GM12874 (cell line): ENCODE data around the gene MSI2.

Source experiments
- TF ChIP-seq, protein P1 (sequence below): IDR thresholded peaks from 2 replicates; pipeline ENCODE4 v1.5.1; 2011; ENCODE audit warnings: low read depth, mild to moderate bottlenecking, control low read depth, low read length, moderate library complexity; ENCODE audit not compliant: insufficient read depth

The MSI2 gene

DNA sequence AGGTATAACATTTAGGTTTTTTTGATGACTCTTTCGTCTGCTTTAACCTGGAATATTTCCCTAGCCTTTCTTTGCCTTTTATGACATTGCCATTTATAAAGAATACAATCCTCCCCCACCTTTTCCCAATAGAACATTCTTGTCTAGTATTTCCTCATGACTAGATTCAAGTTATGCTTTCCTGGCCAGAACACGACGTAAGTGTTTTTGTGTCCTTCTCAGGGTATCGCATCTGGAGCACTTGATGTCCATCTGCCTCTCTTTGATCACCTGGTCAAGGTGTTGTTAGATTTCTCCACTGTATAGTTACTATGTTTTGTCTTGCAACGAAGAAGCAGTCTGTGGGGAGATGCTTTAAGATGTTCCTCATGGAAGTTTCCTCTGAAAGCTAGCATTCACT, 87.4 kb downstream of the MSI2 start:
- TF ChIP-seq, protein P1, sequence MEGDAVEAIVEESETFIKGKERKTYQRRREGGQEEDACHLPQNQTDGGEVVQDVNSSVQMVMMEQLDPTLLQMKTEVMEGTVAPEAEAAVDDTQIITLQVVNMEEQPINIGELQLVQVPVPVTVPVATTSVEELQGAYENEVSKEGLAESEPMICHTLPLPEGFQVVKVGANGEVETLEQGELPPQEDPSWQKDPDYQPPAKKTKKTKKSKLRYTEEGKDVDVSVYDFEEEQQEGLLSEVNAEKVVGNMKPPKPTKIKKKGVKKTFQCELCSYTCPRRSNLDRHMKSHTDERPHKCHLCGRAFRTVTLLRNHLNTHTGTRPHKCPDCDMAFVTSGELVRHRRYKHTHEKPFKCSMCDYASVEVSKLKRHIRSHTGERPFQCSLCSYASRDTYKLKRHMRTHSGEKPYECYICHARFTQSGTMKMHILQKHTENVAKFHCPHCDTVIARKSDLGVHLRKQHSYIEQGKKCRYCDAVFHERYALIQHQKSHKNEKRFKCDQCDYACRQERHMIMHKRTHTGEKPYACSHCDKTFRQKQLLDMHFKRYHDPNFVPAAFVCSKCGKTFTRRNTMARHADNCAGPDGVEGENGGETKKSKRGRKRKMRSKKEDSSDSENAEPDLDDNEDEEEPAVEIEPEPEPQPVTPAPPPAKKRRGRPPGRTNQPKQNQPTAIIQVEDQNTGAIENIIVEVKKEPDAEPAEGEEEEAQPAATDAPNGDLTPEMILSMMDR, result no peak

- TF ChIP-seq, protein P1, result no peak
Observed at GRCh38 chr17:57344261-57344660, 87.9 kb downstream of the MSI2 start.

DNA sequence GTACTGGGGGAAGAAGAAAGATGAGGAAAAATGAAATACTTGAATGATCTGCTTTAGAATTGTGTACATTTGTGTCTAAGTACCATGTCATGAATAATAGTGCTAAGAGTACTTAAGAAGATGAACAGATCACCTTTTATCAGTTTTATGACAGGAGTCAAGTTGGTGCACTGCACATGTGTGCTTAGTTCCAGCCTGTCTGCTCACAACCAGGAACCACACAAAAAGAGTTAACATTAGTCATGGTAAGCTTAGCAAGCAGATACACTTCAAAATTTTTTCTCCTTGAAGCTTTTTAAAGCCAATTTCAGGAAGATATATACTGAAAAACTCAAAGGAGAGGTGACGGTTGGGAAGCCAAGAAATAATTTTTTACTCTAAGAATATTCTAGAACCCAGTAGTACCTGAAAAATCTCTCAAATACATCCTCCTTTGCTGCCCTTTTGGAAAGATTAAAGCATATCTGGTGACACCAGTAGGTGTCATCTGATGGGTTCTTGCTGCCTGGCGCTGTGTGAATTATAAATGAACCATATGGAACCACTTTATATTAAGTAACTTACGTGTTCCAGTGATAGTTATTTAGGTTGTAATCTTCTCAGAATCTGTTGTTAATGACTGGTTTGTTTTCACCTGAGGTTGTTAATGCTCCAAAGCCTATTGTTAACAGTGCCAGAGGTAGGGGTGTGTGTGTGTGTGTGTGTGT, 93.4 kb downstream of the MSI2 start:
- TF ChIP-seq, protein P1, result no peak

DNA sequence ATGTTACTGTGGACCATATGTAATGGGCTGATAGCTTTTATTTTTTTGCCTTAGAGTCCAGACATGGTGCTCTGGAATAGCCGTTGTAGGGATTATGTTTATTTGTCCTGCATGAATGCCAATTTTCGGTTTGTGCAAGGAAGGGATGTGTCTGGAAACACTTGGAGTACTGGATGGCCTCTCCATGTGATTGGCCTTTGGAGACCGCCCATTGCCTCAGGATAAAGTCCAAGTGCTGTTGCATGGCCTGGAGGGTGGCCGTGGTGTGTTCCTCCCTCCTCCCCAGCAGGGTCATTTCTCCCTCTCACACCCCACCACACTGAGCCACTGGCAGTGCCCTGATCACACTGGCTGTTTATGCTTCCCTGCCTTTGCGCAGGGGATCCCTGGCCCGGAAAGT, 93.9 kb downstream of the MSI2 start:
- TF ChIP-seq, protein P1, result no peak

- TF ChIP-seq, protein P1, result no peak
Observed at GRCh38 chr17:57352665-57353175, 96.4 kb downstream of the MSI2 start.

DNA sequence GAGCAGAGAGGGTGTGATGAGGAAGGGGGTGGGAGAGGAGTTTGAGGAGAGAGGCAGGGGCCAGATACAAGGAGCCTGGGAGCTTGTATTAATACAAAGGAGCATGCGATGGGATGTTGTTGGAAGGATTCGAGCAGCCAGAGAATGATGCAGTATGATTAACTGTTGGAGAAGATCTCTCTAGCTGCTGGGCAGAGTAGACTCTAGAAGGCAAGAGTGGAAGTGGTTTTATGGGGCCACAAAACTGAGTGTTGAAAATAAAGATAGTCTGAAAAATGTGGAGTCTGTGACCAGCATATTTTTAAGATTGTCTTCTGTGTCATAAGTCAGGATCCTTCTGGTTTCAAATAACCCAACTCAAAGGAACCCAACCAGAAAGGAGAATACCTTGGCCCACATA, 98.3 kb downstream of the MSI2 start:
- TF ChIP-seq, protein P1, result no peak

- TF ChIP-seq, protein P1, result no peak
Observed at GRCh38 chr17:57355090-57355859, 99.0 kb downstream of the MSI2 start.
